D721Med (cell line): Measurements from ENCODE around the gene EPHB1.

ENCODE experiments used
- DNase-seq: peaks from one replicate; pipeline ENCODE4 v3.0.0; 2011; ENCODE audit warnings: low spot score; ENCODE audit not compliant: insufficient read length
- FAIRE-seq: peaks from 2 replicates; lab custom pipeline; 2011; peaks lifted over from hg19 to GRCh38; lab: Jason Lieb, UNC
- CTCF ChIP-seq: IDR thresholded peaks from 2 replicates; pipeline ENCODE4 v1.5.1; 2012; ENCODE audit warnings: mild to moderate bottlenecking, control low read depth; ENCODE audit not compliant: insufficient read depth; ENCODE audit errors: missing control alignments

EPHB1 gene

DNA sequence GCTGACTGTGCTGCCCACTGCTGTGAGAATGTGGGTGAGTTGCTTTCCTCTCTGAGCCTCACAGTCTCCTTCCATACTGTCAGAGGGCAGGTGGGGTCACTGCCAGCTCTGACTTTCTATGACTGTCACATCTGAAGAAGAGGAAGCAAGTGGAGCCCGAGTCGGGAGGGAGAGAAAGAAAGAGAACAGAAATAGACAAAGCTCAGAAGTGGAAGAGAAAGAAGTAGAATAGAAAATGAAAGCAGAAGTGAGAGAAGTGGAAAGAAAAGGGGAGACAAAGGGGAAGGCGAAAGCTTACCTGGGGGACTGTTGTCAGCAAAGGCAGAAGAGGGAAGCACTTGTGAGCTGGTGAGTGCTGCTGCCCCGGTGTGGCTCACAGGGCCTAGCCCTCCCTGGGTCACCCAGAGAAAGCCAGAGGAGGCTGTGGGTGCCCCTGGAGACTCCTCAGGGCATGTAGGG, 57.9 kb downstream of the EPHB1 start:
- TF ChIP-seq CTCF = no peak
- DNase-seq (no peak), FAIRE-seq (no peak)

- DNase-seq = no peak
- TF ChIP-seq CTCF = no peak
- FAIRE-seq = no peak
These were observed 59.2 kb downstream of the EPHB1 start for GRCh38 chr3:134854254-134854653.

GRCh38 chr3:134857356-134857755, 62.3 kb downstream of the EPHB1 start:
- FAIRE-seq = no peak
- DNase-seq = no peak
- TF ChIP-seq CTCF = no peak

DNA sequence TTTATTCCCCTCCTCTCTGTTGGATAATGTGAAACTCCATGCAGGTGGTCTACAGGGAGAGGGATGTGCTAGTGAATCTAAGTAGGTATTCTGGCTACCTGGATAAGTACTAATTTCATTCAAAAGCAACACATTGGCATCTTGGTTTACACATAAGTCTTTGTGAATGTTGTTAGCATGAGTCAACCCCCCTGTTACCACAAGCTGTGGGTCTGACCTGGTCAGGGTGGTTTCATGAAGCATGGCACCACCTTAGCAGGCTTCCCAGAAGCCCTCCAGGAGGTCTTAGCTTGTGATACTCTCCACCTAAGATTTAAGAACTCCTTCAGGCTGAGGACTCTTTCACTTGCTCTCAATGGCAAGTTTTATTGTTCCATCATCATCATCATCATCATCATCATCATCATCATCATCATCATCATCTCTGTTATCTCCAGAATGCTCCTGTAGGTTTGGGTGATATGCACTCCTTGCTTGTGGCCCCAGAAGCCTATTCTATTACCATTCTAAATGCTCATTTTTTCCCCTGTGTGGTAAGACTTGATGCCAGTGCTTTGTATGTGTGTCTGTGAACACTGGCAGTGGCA, 62.8 kb downstream of the EPHB1 start:
- FAIRE-seq = no peak
- no peak for DNase-seq
- no peak for TF ChIP-seq CTCF

GRCh38 chr3:134858441-134859035, 63.5 kb downstream of the EPHB1 start:
- DNase-seq = no peak
- FAIRE-seq = no peak
- no peak for TF ChIP-seq CTCF

DNA sequence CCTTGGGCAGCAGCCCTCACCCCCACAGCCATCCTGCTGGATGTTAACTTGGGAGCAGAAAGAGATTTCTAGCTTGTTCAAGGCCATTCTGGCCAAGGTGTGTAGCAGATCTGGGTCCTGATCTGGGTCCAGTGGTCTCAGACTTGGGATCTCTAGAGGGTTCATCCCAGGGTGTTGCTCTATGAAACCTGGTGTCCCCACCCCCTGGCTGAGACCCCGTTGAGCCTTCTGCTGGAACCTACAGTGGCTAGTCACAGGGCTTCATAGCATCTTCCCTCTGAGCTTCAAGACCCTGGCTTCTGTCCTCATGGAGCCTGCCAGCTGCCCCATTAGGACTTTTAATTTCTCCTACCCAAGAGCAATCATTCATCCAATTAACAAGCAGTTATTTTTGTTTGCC, 64.3 kb downstream of the EPHB1 start:
- DNase-seq = no peak
- no peak for TF ChIP-seq CTCF

GRCh38 chr3:134860141-134860540, 65.1 kb downstream of the EPHB1 start:
- TF ChIP-seq CTCF = no peak
- no peak for DNase-seq
- no peak for FAIRE-seq

More for the DNA sequence above, 64.3 kb downstream of the EPHB1 start:
- no peak for FAIRE-seq
